ENCODE data around the gene RIMBP2. TPM values are rescaled to one million over a fixed set of nuclear protein-coding genes. Genes with fewer than 3 reads are reported as not detected.
A peak's percentile ranks its signal among the peaks of the same experiment; 100 is the strongest.

Gene RIMBP2
- total RNA-seq, 4 donors from 2014 or later = 0.22 to 1.4 (median 1.2) TPM; not detected in 1

DNA sequence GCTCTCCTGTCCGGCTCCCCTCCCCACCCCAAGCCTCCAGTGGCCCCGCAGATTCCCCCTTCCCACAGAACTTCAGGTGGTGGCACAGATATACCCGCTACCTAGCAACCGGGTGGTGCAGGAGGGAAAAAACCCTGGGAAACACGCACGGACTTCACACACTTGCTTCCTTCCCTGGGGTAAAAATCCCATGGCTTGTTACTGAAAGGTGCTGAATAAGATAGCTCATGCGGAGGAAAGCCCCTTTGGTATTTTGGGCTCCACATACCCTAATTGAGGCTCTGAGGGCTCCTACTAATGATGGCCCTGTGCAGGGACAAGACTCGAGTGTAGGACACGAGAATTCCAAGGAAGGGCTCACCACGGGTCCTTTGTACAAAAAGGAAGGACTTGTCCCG lies 869 bp upstream of the RIMBP2 start:
- WGBS, 2 donors = 27 to 32% methylated on average over 11 of the region's 11 CpGs
- TF ChIP-seq EP300 (IDR thresholded peaks at IDR 0.05) (no peak), POLR2A (IDR thresholded peaks at IDR 0.05) (no peak)
- TF ChIP-seq, protein P1, sequence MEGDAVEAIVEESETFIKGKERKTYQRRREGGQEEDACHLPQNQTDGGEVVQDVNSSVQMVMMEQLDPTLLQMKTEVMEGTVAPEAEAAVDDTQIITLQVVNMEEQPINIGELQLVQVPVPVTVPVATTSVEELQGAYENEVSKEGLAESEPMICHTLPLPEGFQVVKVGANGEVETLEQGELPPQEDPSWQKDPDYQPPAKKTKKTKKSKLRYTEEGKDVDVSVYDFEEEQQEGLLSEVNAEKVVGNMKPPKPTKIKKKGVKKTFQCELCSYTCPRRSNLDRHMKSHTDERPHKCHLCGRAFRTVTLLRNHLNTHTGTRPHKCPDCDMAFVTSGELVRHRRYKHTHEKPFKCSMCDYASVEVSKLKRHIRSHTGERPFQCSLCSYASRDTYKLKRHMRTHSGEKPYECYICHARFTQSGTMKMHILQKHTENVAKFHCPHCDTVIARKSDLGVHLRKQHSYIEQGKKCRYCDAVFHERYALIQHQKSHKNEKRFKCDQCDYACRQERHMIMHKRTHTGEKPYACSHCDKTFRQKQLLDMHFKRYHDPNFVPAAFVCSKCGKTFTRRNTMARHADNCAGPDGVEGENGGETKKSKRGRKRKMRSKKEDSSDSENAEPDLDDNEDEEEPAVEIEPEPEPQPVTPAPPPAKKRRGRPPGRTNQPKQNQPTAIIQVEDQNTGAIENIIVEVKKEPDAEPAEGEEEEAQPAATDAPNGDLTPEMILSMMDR (IDR thresholded peaks at IDR 0.05) = no peak
- Histone ChIP-seq H3K9me3 (peaks cover 0 to 16% (median 0%) of the 10 kb centered on the region in 4 donors), H3K27ac (no peak overlapping the region), H3K36me3 (no peaks in the 10 kb centered on the region), H3K4me1 (peaks cover 0 to 37% (median 11%) of the 10 kb centered on the region in 4 donors), H3K4me3 (no peak overlapping the region), H3K27me3 (peaks cover 0 to 39% of the 10 kb centered on the region in 2 donors)
- no peak for DNase-seq (ENCODE audit: low spot score in 2 of 2)

DNA sequence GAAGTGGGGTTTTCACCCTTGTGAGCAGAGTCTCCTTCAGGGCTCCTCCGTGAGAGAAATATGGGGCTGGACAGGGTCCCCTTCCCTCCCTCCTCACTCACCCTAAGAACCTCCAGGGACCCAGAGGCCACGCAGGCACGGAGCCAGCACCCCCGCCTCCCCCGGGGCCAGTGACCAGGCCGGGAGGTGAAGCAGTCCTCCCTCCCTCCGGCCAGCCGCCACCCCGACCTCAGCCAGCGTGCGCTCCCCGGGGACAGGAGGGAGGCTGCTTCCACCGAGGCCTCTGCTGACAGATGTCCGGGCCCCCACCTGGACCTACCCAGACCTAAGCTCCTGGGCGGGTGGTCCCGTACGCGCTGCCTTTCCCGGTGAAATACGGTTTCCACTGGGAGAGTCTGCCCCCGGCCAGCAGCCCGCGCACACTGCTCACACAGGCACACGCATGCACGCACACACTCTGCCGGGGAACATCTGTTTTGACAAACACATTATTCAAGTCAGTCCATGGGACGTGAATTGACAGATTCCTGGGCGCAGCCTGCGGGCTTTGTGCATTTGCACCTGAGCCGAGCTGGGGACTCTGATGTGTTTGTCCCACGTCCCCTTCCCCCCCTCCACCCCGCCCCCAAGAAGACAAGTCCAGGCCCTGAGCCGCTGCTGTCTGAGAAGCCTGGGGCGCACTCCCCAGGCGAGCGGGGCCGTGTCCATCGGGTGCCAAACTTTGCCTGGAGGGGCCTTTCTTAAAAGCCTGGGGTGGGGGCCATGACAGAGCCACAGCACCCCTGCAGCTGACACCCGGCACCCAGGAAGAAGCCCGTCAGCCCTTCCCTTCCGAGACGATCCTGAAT lies 725 bp downstream of the RIMBP2 start:
- no peak for DNase-seq (ENCODE audit: low spot score in 2 of 2)
- H3K27me3 ChIP-seq = peaks cover 0 to 39% of the 10 kb centered on the region in 2 donors
- 0 to 1% methylated on average over 27 to 30 of the region's 42 CpGs for whole genome bisulfite sequencing, 2 donors
- peaks cover 0 to 37% (median 11%) of the 10 kb centered on the region in 4 donors for H3K4me1 ChIP-seq
- H3K4me3 ChIP-seq = peak overlapping the region in 2 of 4 donors; percentile 0 to 46
- no peak for TF ChIP-seq EP300 (IDR thresholded peaks at IDR 0.05)
- TF ChIP-seq, protein P1 (IDR thresholded peaks at IDR 0.05) = no peak
- no peak for TF ChIP-seq POLR2A (IDR thresholded peaks at IDR 0.05)
- H3K27ac ChIP-seq = peak overlapping the region in 1 of 4 donors; percentile 41
- no peaks in the 10 kb centered on the region for H3K36me3 ChIP-seq
- H3K9me3 ChIP-seq = peaks cover 0 to 12% (median 0%) of the 10 kb centered on the region in 4 donors

DNA sequence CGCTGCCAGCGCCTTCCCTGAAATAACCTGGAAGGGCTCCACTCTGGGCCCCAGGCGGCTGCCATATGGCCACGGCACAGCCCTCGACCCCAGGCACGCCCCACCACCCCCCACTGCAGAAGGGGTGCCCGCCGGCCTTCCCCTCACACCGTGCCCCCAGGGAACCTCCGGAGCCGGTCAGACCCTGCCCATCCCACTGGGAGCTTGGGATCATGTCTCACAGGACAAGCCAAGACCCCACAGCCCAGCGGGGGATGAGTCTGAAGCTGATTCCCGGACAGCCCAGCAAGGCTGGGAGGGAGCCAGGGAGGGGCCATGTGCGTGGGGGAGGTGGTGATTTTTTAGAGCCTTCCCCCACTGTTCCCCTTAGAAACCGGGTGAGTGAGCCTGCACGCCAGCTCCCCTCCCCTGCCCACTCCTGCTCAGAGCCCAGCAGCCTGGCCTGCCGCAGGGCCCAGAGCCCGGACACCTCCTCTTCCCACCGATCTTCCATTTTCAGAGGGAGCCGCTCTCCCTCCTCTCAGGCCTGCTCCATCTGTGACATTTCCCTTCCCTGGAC lies 1.4 kb downstream of the RIMBP2 start:
- peaks cover 0 to 39% of the 10 kb centered on the region in 2 donors for H3K27me3 ChIP-seq
- no peak for DNase-seq (ENCODE audit: low spot score in 2 of 2)
- TF ChIP-seq, protein P1 (IDR thresholded peaks at IDR 0.05) = no peak
- no peak for TF ChIP-seq POLR2A (IDR thresholded peaks at IDR 0.05)
- TF ChIP-seq EP300 (IDR thresholded peaks at IDR 0.05) = no peak
- 0% methylated on average over 8 to 18 of the region's 20 CpGs for WGBS, 2 donors
- peaks cover 0 to 37% (median 11%) of the 10 kb centered on the region in 4 donors for H3K4me1 ChIP-seq
- H3K27ac ChIP-seq = peak overlapping the region in 1 of 4 donors; percentile 44
- no peaks in the 10 kb centered on the region for H3K36me3 ChIP-seq
- peaks cover 0 to 12% (median 0%) of the 10 kb centered on the region in 4 donors for H3K9me3 ChIP-seq
- H3K4me3 ChIP-seq = peak overlapping the region in 2 of 4 donors; percentile 30 to 46

DNA sequence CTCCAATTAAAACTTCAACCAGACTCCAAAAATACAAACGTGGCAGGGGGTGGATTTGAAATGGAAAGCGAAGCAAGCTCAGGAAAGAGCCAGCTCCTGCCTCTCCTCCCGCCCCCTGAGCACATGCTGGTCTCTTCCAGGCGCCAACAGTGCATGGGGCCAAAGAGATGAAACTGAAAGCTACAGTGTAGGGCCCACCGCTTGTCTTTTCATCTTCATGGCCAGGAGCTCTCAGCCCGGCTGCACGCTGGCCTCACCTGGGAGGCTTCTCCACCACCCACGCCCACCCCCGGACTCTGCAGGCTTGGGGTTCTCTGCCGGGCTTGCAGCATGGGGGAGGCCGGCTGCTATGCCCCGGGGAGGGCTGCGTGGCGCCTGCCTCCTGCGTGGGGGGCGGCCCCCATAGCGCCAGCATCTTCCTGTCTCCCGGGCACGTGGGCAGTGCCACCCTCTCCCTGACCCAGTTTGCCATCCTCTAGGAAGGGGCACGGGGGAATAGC lies 2.0 kb downstream of the RIMBP2 start:
- Histone ChIP-seq H3K27me3 (peaks cover 0 to 39% of the 10 kb centered on the region in 2 donors), H3K9me3 (peaks cover 0 to 12% (median 0%) of the 10 kb centered on the region in 4 donors), H3K4me3 (peak overlapping the region in 2 of 4 donors; percentile 30 to 46), H3K4me1 (peaks cover 0 to 37% (median 11%) of the 10 kb centered on the region in 4 donors), H3K27ac (peak overlapping the region in 1 of 4 donors; percentile 44), H3K36me3 (no peaks in the 10 kb centered on the region)
- WGBS, 2 donors = 1 to 3% methylated on average over 5 to 10 of the region's 20 CpGs
- no peak for TF ChIP-seq EP300 (IDR thresholded peaks at IDR 0.05)
- TF ChIP-seq, protein P1 (IDR thresholded peaks at IDR 0.05) = no peak
- TF ChIP-seq POLR2A (IDR thresholded peaks at IDR 0.05) = no peak
- no peak for DNase-seq (ENCODE audit: low spot score in 2 of 2)

Data from tibial nerve (tissue), 4 donors.